GM06990 (cell line): ENCODE results near the gene LCN1.

Experiments used
- DNase-seq: peaks from one replicate; pipeline ENCODE4 v3.0.0-alpha.2; 2011; ENCODE audit not compliant: insufficient read length; ENCODE audit errors: extremely low read depth
- H3K27me3 ChIP-seq: replicated peaks from 2 replicates; pipeline ENCODE4 v1.6.0; 2011; ENCODE audit warnings: low read length; ENCODE audit not compliant: control insufficient read depth, insufficient read depth
- H3K36me3 ChIP-seq: 2 replicates; pipeline ENCODE4 v1.5.1; 2011; ENCODE audit warnings: low read length; ENCODE audit not compliant: control insufficient read depth, insufficient read depth
- H3K4me3 ChIP-seq: replicated peaks from 2 replicates; pipeline ENCODE4 v1.5.1; 2011; ENCODE audit warnings: low read depth, mild to moderate bottlenecking, control low read depth, low read length
- CTCF ChIP-seq: IDR thresholded peaks from 2 replicates; pipeline ENCODE4 v1.5.1; 2011; ENCODE audit warnings: low read length, control low read depth, mild to moderate bottlenecking, inconsistent platforms; ENCODE audit not compliant: insufficient read depth, poor library complexity, severe bottlenecking

The LCN1 gene

DNA sequence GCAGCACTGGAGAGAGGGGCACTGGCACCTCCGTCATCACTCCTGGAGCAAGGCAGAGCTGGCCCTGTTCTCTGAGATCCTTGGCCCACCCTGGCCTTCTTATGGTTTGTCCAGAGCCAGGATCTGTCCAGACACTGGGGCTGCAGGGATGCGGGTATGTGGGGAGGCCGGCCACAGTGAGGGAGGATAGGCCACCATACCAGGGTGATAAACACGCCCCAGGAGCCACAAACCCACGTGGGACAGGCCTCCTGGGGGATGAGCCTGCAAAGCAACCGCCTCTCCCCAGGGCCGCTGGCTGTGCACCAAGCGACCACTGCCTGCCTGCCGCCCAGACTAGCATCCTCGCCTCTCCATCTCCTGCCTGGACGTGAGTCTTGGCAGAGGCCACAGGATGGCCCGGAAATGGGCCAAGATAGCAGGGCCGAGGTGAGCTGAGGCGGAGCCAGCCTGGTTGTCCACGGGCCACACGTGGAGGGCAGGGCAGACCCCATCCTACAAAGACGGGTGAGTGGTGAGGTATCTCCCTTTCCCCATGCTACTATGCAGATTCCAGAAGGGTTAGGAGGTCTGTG is 29.2 kb downstream of the LCN1 start:
- no peak overlapping the region for H3K4me3 ChIP-seq
- DNase-seq, result no peak
- no peaks in the 10 kb centered on the region for H3K27me3 ChIP-seq
- no peaks in the 10 kb centered on the region; the same call in 1 of the 2 replicates for H3K36me3 ChIP-seq
- TF ChIP-seq CTCF, result no peak

- no peak for DNase-seq
- H3K27me3 ChIP-seq, result no peaks in the 10 kb centered on the region
- no peaks in the 10 kb centered on the region; the same call in 1 of the 2 replicates for H3K36me3 ChIP-seq
- TF ChIP-seq CTCF, result no peak
- no peak overlapping the region for H3K4me3 ChIP-seq
Observed at GRCh38 chr9:135551031-135551430, 29.8 kb downstream of the LCN1 start.

DNA sequence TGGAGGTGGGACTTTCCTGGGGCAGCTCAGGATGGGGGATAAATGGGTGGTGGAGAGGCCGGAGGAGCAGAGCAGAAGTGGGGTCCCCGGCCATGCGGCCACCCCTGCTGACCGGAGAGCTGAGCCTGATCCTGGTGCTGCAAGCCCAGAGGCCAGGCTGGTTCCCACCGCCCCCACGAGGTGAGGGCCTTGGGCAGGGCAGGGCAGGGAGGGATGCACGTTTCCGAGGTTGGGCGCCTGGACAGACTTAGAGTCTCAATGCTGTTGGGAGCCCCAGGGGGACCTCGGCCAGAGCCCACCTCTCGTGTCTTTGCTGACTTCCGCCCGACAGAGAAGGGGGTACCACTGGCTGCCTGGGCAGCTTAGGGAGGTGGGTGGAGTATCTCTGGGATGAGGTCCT is 30.2 kb downstream of the LCN1 start:
- DNase-seq, result no peak
- no peak for TF ChIP-seq CTCF
- no peak overlapping the region for H3K4me3 ChIP-seq
- H3K36me3 ChIP-seq, result no peaks in the 10 kb centered on the region; the same call in 1 of the 2 replicates
- no peaks in the 10 kb centered on the region for H3K27me3 ChIP-seq

- DNase-seq, result no peak
- no peak overlapping the region for H3K4me3 ChIP-seq
- no peaks in the 10 kb centered on the region; the same call in 1 of the 2 replicates for H3K36me3 ChIP-seq
- no peak for TF ChIP-seq CTCF
- no peaks in the 10 kb centered on the region for H3K27me3 ChIP-seq
Observed at GRCh38 chr9:135552021-135552697, 30.9 kb downstream of the LCN1 start.

GRCh38 chr9:135552698-135553171 is 31.5 kb downstream of the LCN1 start:
- Histone ChIP-seq H3K27me3 (no peaks in the 10 kb centered on the region), H3K4me3 (no peak overlapping the region), H3K36me3 (no peaks in the 10 kb centered on the region; the same call in 1 of the 2 replicates)
- TF ChIP-seq CTCF, result no peak
- DNase-seq, result no peak
